HCT116 (cell line): ENCODE results near the gene NNT. TPM values are rescaled to one million over a fixed set of nuclear protein-coding genes. Genes with fewer than 3 reads are reported as not detected.

Experiments
- ATAC-seq: fragments of 200-7000 bp; cut with Tn5 transposase; 2 replicates; pipeline ENCODE4 v1.9.1; 2020; ENCODE audit warnings: mild to moderate bottlenecking, moderate library complexity
- BruUV-seq: library from RNA; stranded (reverse); fragments of 400-500 nt; replicated peaks from 2 replicates; lab custom pipeline; 2021; lab: Mats Ljungman, UMichigan
- CTCF ChIA-PET: fragments of 300-600 bp; sonication (Branson Sonifier 250); formaldehyde crosslinking; loops from one replicate; lab custom pipeline; 2021; ENCODE audit warnings: antibody characterized with exemption; lab: Charles Lee
- POLR2A ChIA-PET: fragments of 300-600, 350-600 bp; sonication (Branson Sonifier 250); formaldehyde crosslinking; loops from one replicate; lab custom pipeline; 2021; ENCODE audit warnings: antibody characterized with exemption; lab: Charles Lee
- RAD21 ChIA-PET, 2 experiments: fragments of 300-600 bp; sonication (Branson Sonifier 250); formaldehyde crosslinking; loops; one replicate each; lab custom pipeline; 2023; ENCODE audit warnings: low total read pairs in 2 of 2; ENCODE audit not compliant: uncharacterized antibody in 2 of 2, unreplicated experiment in 2 of 2, low non-redundant PET in 1 of 2; lab: Charles Lee
- DNase-seq: peaks from one replicate; pipeline ENCODE4 v3.0.0-alpha.2; 2010; ENCODE audit warnings: low read depth, low spot score
- H2AFZ ChIP-seq: fragments of 200-600 bp; shearing (Covaris generic), sonication (generic); 2 replicates; pipeline ENCODE4 v1.6.1; 2017; ENCODE audit warnings: low read depth, mixed run types, mixed read lengths, antibody characterized with exemption, low read length; ENCODE audit not compliant: poor library complexity, severe bottlenecking
- H3K27ac ChIP-seq: 2 replicates; pipeline ENCODE4 v1.5.1; 2012; ENCODE audit warnings: low read depth, low read length
- H3K27me3 ChIP-seq: fragments of 200-600 bp; sonication (generic); 2 replicates; pipeline ENCODE4 v1.6.1; 2016; ENCODE audit warnings: mixed run types, low read length, mixed read lengths; ENCODE audit not compliant: insufficient read depth
- H3K36me3 ChIP-seq, 2 experiments: fragments of 200-500 bp in 1 of 2; fragments of 200-600 bp in 1 of 2; sonication (Bioruptor generic) in 1 of 2; sonication (generic) in 1 of 2; 2 replicates each; pipeline versions ENCODE4 v1.5.1 to v1.6.1; 2014 to 2016; ENCODE audit warnings: low read length in 2 of 2, inconsistent platforms in 1 of 2, mixed read lengths in 1 of 2, mixed run types in 1 of 2; ENCODE audit not compliant: insufficient read depth in 2 of 2, control insufficient read depth in 1 of 2
- H3K4me1 ChIP-seq, 2 experiments: fragments of 200-600 bp in 1 of 2; sonication (generic) in 1 of 2; 2 replicates each; pipeline versions ENCODE4 v1.5.1 to v1.6.1; 2012 to 2017; ENCODE audit warnings: low read length in 2 of 2, inconsistent platforms in 1 of 2, mild to moderate bottlenecking in 1 of 2, mixed read lengths in 1 of 2, mixed run types in 1 of 2, moderate library complexity in 1 of 2; ENCODE audit not compliant: insufficient read depth in 2 of 2, control insufficient read depth in 1 of 2
- H3K4me2 ChIP-seq: fragments of 200-600 bp; sonication (generic); 2 replicates; pipeline ENCODE4 v1.6.1; 2017; ENCODE audit warnings: mixed run types, low read length, mixed read lengths
- H3K4me3 ChIP-seq, 2 experiments: fragments of 200-600 bp in 1 of 2; sonication (generic) in 1 of 2; replicated peaks in 1 of 2; 2 replicates each; pipeline ENCODE4 v1.5.1; 2011 to 2016; ENCODE audit warnings: low read length in 2 of 2, control low read depth in 1 of 2, low read depth in 1 of 2, mild to moderate bottlenecking in 1 of 2, mixed read lengths in 1 of 2, mixed run types in 1 of 2
- H3K79me2 ChIP-seq: fragments of 200-600 bp; sonication (generic); 2 replicates; pipeline ENCODE4 v1.6.1; 2017; ENCODE audit warnings: mild to moderate bottlenecking, mixed run types, low read length, moderate library complexity, mixed read lengths; ENCODE audit not compliant: insufficient read depth
- H3K9ac ChIP-seq: fragments of 200-600 bp; sonication (generic); 2 replicates; pipeline ENCODE4 v1.6.1; 2016; ENCODE audit warnings: low read length, mixed read lengths
- H3K9me2 ChIP-seq: fragments of 200-600 bp; sonication (generic), shearing (Covaris generic); 2 replicates; pipeline ENCODE4 v1.6.1; 2017; ENCODE audit warnings: mixed run types, mild to moderate bottlenecking, moderate library complexity; ENCODE audit not compliant: insufficient read depth
- H3K9me3 ChIP-seq, 2 experiments: fragments of 200-500 bp in 1 of 2; fragments of 200-600 bp in 1 of 2; sonication (Bioruptor generic) in 1 of 2; sonication (generic) in 1 of 2; 2 replicates each; pipeline ENCODE4 v1.6.1; 2014 to 2017; ENCODE audit warnings: low read length in 2 of 2, mixed read lengths in 2 of 2, inconsistent platforms in 1 of 2, low read depth in 1 of 2, mild to moderate bottlenecking in 1 of 2, mixed run types in 1 of 2, moderate library complexity in 1 of 2; ENCODE audit not compliant: control insufficient read depth in 1 of 2, insufficient read depth in 1 of 2
- H4K20me1 ChIP-seq: fragments of 200-600 bp; sonication (generic), shearing (Covaris generic); 2 replicates; pipeline ENCODE4 v1.6.1; 2017; ENCODE audit warnings: mixed run types, mild to moderate bottlenecking, moderate library complexity; ENCODE audit not compliant: insufficient read depth
- EGR1 ChIP-seq: IDR thresholded peaks from 2 replicates; pipeline ENCODE4 v1.6.1; 2012; ENCODE audit warnings: low read depth
- EZH2 ChIP-seq: fragments of 200-600 bp; sonication (generic); IDR thresholded peaks from 2 replicates; pipeline ENCODE4 v1.6.1; 2017; ENCODE audit warnings: antibody characterized with exemption, mixed run types
- EZH2phosphoT487 ChIP-seq: fragments of 200-600 bp; IDR thresholded peaks from 2 replicates; pipeline ENCODE4 v1.6.1; 2018; ENCODE audit warnings: antibody characterized with exemption, borderline replicate concordance
- MAX ChIP-seq: IDR thresholded peaks from 2 replicates; pipeline ENCODE4 v1.6.1; 2012
- RAD21 ChIP-seq: IDR thresholded peaks from 2 replicates; pipeline ENCODE4 v1.6.1; 2012; ENCODE audit warnings: low read depth, mild to moderate bottlenecking
- YY1 ChIP-seq: IDR thresholded peaks from 2 replicates; pipeline ENCODE4 v1.6.1; 2011; ENCODE audit warnings: low read length, low read depth, moderate library complexity, mild to moderate bottlenecking; ENCODE audit not compliant: insufficient replicate concordance; ENCODE audit errors: extremely low read depth
- ZBTB33 ChIP-seq: IDR thresholded peaks from 2 replicates; pipeline ENCODE4 v1.6.1; 2011; ENCODE audit warnings: mild to moderate bottlenecking, low read length, moderate library complexity; ENCODE audit not compliant: insufficient replicate concordance; ENCODE audit errors: extremely low read depth
- intact Hi-C: fragments of 100-400 bp; cut with micrococcal nuclease; formaldehyde crosslinking; loops from 2 replicates; pipeline ENCODE4 v1.10.0; 2022
- total RNA-seq: library from RNA; stranded (reverse); gene quantifications from one replicate; pipeline ENCODE4 v1.2.1, GENCODE V29; 2021; ENCODE audit not compliant: unreplicated experiment

NNT gene
- total RNA-seq, 1 experiment from 2014 or later = 0.32 TPM

GRCh38 chr5:43613370-43613769 is 10.4 kb downstream of the NNT start:
- Histone ChIP-seq H3K79me2 (no peaks in the 10 kb centered on the region), H3K27ac (no peak overlapping the region), H3K36me3 (no peaks in the 10 kb centered on the region), H3K9me3 (no peaks in the 10 kb centered on the region), H3K4me2 (no peak overlapping the region), H3K9ac (no peak overlapping the region), H4K20me1 (no peaks in the 10 kb centered on the region), H2AFZ (no peak overlapping the region), H3K4me1 (no peaks in the 10 kb centered on the region), H3K27me3 (no peaks in the 10 kb centered on the region), H3K9me2 (no peaks in the 10 kb centered on the region), H3K4me3 (no peak overlapping the region)
- intact Hi-C loops = no loop called here
- RAD21 ChIA-PET = no interaction called here
- TF ChIP-seq RAD21 (no peak), MAX (no peak), ZBTB33 (no peak), YY1 (no peak)
- CTCF ChIA-PET = interaction anchor here (3.1 kb wide), 1 partner anchor 18 kb away, joined by 12 read pairs; no protein-coding TSS in a partner anchor
- ATAC-seq = no peak
- DNase-seq = no peak
- POLR2A ChIA-PET = no interaction called here
- BruUV-seq = no TSS peak

- Histone ChIP-seq H3K27ac (no peak overlapping the region), H3K36me3 (no peaks in the 10 kb centered on the region), H3K9ac (no peak overlapping the region), H3K4me1 (no peaks in the 10 kb centered on the region), H3K9me3 (no peaks in the 10 kb centered on the region)
- DNase-seq = no peak
- TF ChIP-seq EZH2 (no peak), EGR1 (no peak), EZH2phosphoT487 (no peak)
- TF ChIP-seq, all 23 proteins: peak for 0
- no peaks in the 10 kb centered on the region for H4K20me1 ChIP-seq
- no peak overlapping the region for H2AFZ ChIP-seq
- RAD21 ChIA-PET = no interaction called here
- BruUV-seq = no TSS peak
- CTCF ChIA-PET = interaction anchor here (1.9 kb wide), 1 partner anchor 16 kb away, joined by 7 read pairs; no protein-coding TSS in a partner anchor
- POLR2A ChIA-PET = no interaction called here
- H3K4me3 ChIP-seq = no peak overlapping the region
- H3K27me3 ChIP-seq = no peaks in the 10 kb centered on the region
- no peak for ATAC-seq
- no peak overlapping the region for H3K4me2 ChIP-seq
- H3K79me2 ChIP-seq = no peaks in the 10 kb centered on the region
- intact Hi-C loops = no loop called here
- H3K9me2 ChIP-seq = no peaks in the 10 kb centered on the region
These were observed 12.6 kb downstream of the NNT start for GRCh38 chr5:43615445-43616184.
